Effector memory CD4-positive, alpha-beta T cell (primary cell): ENCODE data around the gene ORC1.
A peak's percentile ranks its signal among the peaks of the same experiment; 100 is the strongest.
"Not testable (repeated sequence)": the region's sequence is repeated elsewhere in the genome, so short reads cannot be mapped to it uniquely, and the experiment has no call there.

ENCODE experiments used
- DNase-seq, 3 donors: peaks; one replicate each; pipeline ENCODE4 v3.0.0-alpha.2; 2020
- H3K27ac ChIP-seq: 2 replicates; pipeline ENCODE4 v1.7.0; 2013; ENCODE audit warnings: mild to moderate bottlenecking, low read length, moderate library complexity; ENCODE audit not compliant: insufficient read depth, poor library complexity, severe bottlenecking
- H3K27me3 ChIP-seq: replicated peaks from 2 replicates; pipeline ENCODE4 v1.7.0; 2013; ENCODE audit warnings: mild to moderate bottlenecking, low read length; ENCODE audit not compliant: insufficient read depth, control insufficient read depth, poor library complexity, severe bottlenecking
- H3K36me3 ChIP-seq: 2 replicates; pipeline ENCODE4 v1.7.0; 2013; ENCODE audit warnings: mild to moderate bottlenecking, low read length, moderate library complexity; ENCODE audit not compliant: control insufficient read depth, insufficient read depth
- H3K4me1 ChIP-seq: 2 replicates; pipeline ENCODE4 v1.7.0; 2013; ENCODE audit warnings: low read length, mild to moderate bottlenecking; ENCODE audit not compliant: control insufficient read depth, insufficient read depth, poor library complexity, severe bottlenecking
- H3K4me3 ChIP-seq: 2 replicates; pipeline ENCODE4 v1.7.0; 2013; ENCODE audit warnings: low read length, low read depth, mild to moderate bottlenecking; ENCODE audit not compliant: insufficient read depth, poor library complexity, severe bottlenecking
- H3K9me3 ChIP-seq: 2 replicates; pipeline ENCODE4 v1.7.0; 2013; ENCODE audit warnings: mild to moderate bottlenecking, low read length, moderate library complexity; ENCODE audit not compliant: control insufficient read depth

The ORC1 gene

GRCh38 chr1:52400131-52400530, 4.1 kb downstream of the ORC1 start:
- Histone ChIP-seq H3K36me3 (no peaks in the 10 kb centered on the region), H3K27me3 (no peaks in the 10 kb centered on the region), H3K4me3 (no peak overlapping the region), H3K27ac (no peak overlapping the region), H3K4me1 (peaks cover 3% of the 10 kb centered on the region), H3K9me3 (no peaks in the 10 kb centered on the region)
- DNase-seq = no peak

GRCh38 chr1:52399629-52400028, 4.6 kb downstream of the ORC1 start:
- Histone ChIP-seq H3K9me3 (no peaks in the 10 kb centered on the region), H3K36me3 (no peaks in the 10 kb centered on the region), H3K4me3 (no peak overlapping the region), H3K27me3 (no peaks in the 10 kb centered on the region), H3K27ac (no peak overlapping the region), H3K4me1 (no peaks in the 10 kb centered on the region)
- DNase-seq = no peak

GRCh38 chr1:52393174-52393573, 11.0 kb downstream of the ORC1 start:
- no peak for DNase-seq
- H3K4me1 ChIP-seq = no peaks in the 10 kb centered on the region
- H3K36me3 ChIP-seq = no peaks in the 10 kb centered on the region
- no peak overlapping the region for H3K4me3 ChIP-seq
- H3K27ac ChIP-seq = no peak overlapping the region
- H3K9me3 ChIP-seq = no peaks in the 10 kb centered on the region
- H3K27me3 ChIP-seq = no peaks in the 10 kb centered on the region

GRCh38 chr1:52386458-52386857, 17.8 kb downstream of the ORC1 start:
- Histone ChIP-seq H3K4me1 (no peaks in the 10 kb centered on the region), H3K27ac (no peak overlapping the region), H3K9me3 (no peaks in the 10 kb centered on the region), H3K4me3 (no peak overlapping the region), H3K36me3 (no peaks in the 10 kb centered on the region), H3K27me3 (no peaks in the 10 kb centered on the region)
- no peak for DNase-seq

- Histone ChIP-seq H3K36me3 (no peaks in the 10 kb centered on the region), H3K27me3 (no peaks in the 10 kb centered on the region)
- DNase-seq = no peak
These were observed 18.8 kb downstream of the ORC1 start for GRCh38 chr1:52385376-52385775.

GRCh38 chr1:52369851-52370250, 34.4 kb downstream of the ORC1 start:
- not testable (repeated sequence) for DNase-seq, H3K36me3 ChIP-seq, H3K27ac ChIP-seq, H3K4me3 ChIP-seq, H3K27me3 ChIP-seq, H3K4me1 ChIP-seq, H3K9me3 ChIP-seq

More at GRCh38 chr1:52385376-52385775, 18.8 kb downstream of the ORC1 start:
- Histone ChIP-seq H3K9me3 (no peaks in the 10 kb centered on the region), H3K4me3 (no peak overlapping the region), H3K4me1 (no peaks in the 10 kb centered on the region), H3K27ac (no peak overlapping the region)

GRCh38 chr1:52368383-52369172, 35.6 kb downstream of the ORC1 start:
- Histone ChIP-seq H3K27ac (no peak overlapping the region), H3K4me1 (peaks cover 17% of the 10 kb centered on the region), H3K27me3 (no peaks in the 10 kb centered on the region), H3K9me3 (no peaks in the 10 kb centered on the region), H3K36me3 (no peaks in the 10 kb centered on the region), H3K4me3 (peak overlapping the region; percentile 23)
- DNase-seq = peak; percentile 24 to 46 (median 38)

- DNase-seq = no peak
- H3K36me3 ChIP-seq = peaks cover 7% of the 10 kb centered on the region
These were observed 37.0 kb downstream of the ORC1 start for GRCh38 chr1:52367272-52367671.

GRCh38 chr1:52366517-52366827, 37.8 kb downstream of the ORC1 start:
- peak overlapping the region; percentile 87 for H3K27ac ChIP-seq
- H3K27me3 ChIP-seq = no peaks in the 10 kb centered on the region
- DNase-seq = no peak

More at GRCh38 chr1:52367272-52367671, 37.0 kb downstream of the ORC1 start:
- Histone ChIP-seq H3K4me1 (peaks cover 17% of the 10 kb centered on the region), H3K9me3 (no peaks in the 10 kb centered on the region), H3K27ac (no peak overlapping the region), H3K4me3 (no peak overlapping the region), H3K27me3 (no peaks in the 10 kb centered on the region)

GRCh38 chr1:52365746-52366516, 38.3 kb downstream of the ORC1 start, which contains the start of gene CC2D1B:
Gene CC2D1B (minus strand): TSS chr1:52366205. CDS start chr1:52364620, 1,585 bp downstream.
- Histone ChIP-seq H3K27me3 (no peaks in the 10 kb centered on the region), H3K36me3 (peaks cover 20% of the 10 kb centered on the region), H3K27ac (peak within 1 kb of the TSS; percentile 87), H3K9me3 (no peaks in the 10 kb centered on the region), H3K4me1 (peaks cover 17% of the 10 kb centered on the region), H3K4me3 (peak within 1 kb of the TSS; percentile 81)
- peak; percentile 97 to 99 (median 99) for DNase-seq

More at GRCh38 chr1:52366517-52366827, 37.8 kb downstream of the ORC1 start:
- H3K36me3 ChIP-seq = peaks cover 15% of the 10 kb centered on the region
- no peaks in the 10 kb centered on the region for H3K9me3 ChIP-seq
- peaks cover 17% of the 10 kb centered on the region for H3K4me1 ChIP-seq
- peak overlapping the region; percentile 81 for H3K4me3 ChIP-seq
